SIG-M5 (cell line): Measurements from ENCODE around the gene CCDC30.
"Not testable (repeated sequence)": the region's sequence is repeated elsewhere in the genome, so short reads cannot be mapped to it uniquely, and the experiment has no call there.

Experiments used
- DNase-seq: peaks from one replicate; lab custom pipeline; 2025; lab: John Stamatoyannopoulos, UW

Gene CCDC30

GRCh38 chr1:42529724-42530181, 66.7 kb downstream of the CCDC30 start:
- no peak for DNase-seq

DNA sequence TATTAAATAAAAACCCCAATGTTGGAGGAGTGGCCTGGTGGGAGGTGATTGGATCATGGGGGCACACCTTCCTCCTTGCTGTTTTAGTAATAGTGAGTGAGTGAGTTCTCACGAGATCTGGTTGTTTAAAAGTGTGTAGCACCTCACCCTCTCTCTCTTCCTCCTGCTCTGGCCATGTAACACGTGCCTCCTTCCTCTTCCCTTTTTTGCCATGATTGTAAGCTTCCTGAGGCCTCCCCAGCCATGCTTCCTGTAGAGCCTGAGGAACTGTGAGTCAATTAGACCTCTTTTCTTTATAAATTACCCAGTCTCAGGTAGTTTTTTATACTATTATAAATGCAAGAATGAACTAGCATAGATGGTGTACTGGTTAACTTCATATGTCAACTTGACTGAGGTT, 68.0 kb downstream of the CCDC30 start:
- no peak for DNase-seq

DNA sequence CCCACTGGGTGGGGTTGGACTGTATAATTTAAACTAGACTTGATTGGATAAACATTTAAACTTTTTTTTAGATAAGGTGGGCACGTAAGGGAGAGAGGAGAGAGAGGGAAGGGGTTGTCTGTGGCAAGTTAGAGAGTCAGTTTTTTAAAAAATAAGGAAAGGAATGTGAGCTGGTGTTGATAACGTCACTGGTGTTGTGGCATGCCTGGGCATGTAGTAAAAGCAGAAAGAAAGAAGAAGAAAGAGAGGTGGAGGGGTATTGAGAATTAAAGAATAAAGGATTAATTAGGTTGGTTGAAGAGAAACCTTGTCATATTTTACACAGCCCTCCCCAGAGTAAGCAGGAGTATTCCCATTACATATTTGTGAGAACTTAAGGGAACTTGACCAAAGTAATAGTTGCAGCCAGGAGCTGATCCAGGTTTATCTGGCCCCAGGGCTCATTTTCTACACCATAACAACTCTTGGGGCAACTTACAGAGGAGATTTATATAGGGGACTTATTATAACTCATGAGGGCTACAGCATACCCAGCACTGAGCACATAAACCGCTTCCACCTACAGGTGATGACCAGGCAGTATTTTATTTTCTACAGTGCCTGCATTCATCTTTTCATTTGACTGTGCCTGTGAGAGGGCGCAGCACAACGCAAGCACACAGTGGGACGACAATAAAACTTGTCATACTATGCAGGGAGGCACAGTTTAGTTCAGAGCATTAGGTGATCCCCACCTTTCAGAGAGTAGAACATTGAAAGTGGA, 70.2 kb downstream of the CCDC30 start:
- no peak for DNase-seq

- no peak for DNase-seq
These were observed 78.0 kb downstream of the CCDC30 start for GRCh38 chr1:42541104-42541503.

GRCh38 chr1:42551180-42551579, 88.1 kb downstream of the CCDC30 start:
- peak; percentile 56 for DNase-seq

DNA sequence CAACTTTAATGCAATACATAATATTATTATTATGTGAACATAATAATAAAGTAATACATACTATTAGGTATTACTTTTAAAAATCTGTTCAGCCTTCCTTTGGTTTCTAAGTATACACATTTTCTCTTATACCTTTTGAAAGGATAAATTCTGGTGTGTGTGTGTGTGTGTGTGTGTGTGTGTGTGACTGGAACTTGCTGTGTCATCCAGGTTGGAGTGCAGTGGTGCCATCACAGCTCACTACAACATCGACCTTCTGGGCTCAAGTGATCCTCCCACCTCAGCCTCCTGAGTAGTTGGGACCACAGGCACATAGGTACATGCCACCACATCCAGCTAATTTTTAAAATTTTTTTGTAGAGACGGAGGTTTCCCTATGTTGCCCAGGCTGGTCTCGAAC, 88.5 kb downstream of the CCDC30 start:
- DNase-seq, result no peak

DNA sequence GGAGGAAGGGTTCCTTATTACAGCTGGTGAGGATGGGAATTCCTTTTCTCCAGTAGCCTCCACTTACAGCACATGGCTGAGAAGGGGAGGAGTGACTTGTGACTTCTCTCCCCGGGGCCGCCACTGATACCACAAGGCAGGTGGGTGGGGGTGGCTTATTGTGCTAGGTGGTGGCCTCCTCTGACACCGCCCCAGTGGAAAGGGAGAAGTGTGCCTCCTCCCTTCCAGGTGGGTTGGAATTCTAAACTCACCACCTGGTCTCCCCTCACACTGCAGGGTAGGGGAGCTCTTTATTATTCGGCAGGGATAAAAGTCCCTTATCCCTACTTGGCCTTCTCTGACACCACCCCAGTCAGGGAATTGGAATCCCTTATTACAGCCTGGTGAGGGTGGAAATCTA, 89.5 kb downstream of the CCDC30 start:
- no peak for DNase-seq

DNA sequence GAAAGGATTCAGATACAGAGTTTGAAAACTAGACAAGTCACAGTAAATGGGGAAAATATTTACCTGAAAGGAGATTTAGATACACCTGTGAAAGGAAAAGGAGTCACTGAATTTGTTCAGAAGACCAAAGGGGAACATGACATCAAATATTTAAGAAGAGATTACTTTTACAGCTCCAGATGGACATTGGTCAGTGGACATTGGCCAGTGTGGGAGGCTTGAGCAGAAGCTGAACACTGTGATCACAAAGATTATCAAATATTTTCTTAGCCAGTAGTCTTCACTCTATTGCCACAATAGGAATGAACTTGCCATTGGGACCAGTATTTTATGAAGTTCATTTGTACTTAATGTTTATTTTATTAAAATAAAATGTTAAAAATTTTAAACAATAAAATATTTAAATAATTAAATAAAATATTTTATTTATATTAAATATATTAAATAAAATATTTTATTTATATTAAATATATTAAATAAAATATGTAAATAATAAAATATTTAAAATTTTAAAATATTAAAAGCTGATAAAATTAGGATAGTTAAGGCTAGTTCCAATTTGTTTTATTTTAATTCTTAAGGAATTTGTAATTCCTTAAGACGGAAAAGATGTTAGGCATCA, 94.3 kb downstream of the CCDC30 start:
- no peak for DNase-seq

GRCh38 chr1:42567038-42567437, 104.0 kb downstream of the CCDC30 start:
- DNase-seq, result no peak

GRCh38 chr1:42576935-42577334, 113.8 kb downstream of the CCDC30 start:
- no peak for DNase-seq

DNA sequence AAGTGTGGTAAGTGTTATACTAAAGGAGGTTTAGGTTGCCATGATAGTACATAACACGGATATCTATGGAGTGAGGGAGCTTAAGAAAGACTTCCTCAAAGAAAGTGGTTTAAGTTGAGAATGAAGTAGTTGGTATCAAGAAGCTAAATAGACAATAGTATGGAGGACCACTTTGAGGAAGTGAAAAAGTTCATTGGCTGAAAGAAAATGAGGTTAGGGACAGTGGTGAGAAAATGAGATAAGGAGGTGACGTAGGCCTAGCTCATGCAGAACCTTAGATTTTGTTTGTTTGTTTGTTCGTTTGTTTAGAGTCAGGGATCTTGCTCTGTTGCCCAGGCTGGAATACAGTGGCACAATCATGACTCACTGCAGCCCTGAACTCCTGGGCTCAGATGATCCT, 122.9 kb downstream of the CCDC30 start:
- DNase-seq, result no peak

- DNase-seq, result no peak
These were observed 124.7 kb downstream of the CCDC30 start for GRCh38 chr1:42587753-42588152.

DNA sequence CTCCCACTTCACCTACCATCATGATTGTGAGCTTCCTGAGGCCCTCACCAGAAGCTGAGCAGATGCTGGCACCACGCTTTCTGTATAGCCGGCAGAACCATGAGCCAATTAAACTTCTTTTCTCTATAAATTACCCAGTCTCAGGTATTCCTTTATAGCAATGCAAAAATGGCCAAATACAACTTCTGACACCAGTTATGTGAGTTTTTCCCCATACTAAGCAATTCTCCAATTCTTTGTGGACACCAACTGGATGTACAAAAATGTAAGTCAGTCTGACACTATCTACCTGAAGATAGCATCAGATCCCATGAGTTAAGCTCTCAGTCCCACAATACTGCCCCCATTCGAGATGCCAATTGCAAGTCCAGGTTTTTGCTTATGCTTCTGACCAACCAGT, 129.7 kb downstream of the CCDC30 start:
- DNase-seq, result no peak

DNA sequence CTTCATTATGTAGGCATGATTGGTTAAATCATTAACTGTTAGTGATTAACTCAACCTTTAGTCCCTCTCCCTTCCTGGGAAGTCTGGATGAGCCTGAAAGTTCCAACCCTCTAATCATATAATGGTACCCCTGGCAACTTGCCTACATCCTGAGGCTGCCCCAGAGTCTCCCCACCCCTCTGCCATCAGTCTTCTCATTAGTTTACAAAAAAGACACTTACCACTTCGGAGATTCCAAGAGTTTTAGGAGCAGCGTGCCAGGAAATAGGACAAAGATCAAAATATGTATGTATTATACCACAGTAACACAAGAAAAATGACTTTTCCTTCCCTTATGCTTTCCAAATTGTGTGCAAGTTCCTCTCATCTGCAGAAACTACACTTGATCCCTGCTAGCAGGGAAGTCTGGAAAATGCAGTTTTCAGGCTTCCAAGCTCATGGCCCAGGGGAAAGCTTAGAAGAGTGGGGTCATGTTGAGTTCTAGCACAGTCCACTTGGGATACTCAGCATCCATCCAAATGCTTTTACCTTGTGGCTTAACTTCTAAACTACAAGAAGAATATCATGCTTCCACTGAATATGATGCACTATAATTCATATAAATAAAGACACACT, 130.5 kb downstream of the CCDC30 start:
- no peak for DNase-seq

DNA sequence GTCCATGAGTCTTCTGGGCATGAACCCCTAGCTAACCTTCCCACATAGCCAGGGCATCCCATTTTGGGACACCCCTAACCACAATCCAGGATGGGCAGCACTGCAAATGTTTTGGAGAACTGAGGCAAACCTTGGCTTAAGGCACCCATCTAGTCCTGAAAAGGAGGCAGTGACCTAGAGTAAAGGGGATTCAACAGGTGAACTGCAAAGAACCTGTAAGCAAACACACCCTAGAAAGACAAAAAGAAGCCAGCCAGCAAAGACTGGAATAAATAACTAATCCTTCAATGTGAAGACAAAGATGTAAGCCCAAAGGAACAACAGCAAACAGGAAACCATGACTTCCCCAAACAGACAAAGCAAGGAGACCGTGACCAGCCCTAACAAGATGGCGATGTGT, 138.4 kb downstream of the CCDC30 start:
- no peak for DNase-seq

DNA sequence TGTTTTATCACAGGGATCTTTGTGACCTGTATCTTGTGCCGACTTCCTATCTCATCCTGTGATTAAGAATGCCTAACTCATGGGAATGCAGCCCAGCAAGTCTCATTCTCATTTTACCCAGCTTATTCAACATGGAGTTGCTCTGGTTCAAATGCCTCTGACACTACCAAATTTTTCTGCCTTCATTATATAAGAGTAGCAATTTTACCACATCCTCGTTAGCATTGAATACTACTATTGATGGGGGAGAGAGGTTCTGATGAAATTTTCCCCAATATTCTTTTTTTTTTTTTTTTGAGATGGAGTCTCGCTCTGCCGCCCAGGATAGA, 150.7 kb downstream of the CCDC30 start:
- DNase-seq, result no peak

DNA sequence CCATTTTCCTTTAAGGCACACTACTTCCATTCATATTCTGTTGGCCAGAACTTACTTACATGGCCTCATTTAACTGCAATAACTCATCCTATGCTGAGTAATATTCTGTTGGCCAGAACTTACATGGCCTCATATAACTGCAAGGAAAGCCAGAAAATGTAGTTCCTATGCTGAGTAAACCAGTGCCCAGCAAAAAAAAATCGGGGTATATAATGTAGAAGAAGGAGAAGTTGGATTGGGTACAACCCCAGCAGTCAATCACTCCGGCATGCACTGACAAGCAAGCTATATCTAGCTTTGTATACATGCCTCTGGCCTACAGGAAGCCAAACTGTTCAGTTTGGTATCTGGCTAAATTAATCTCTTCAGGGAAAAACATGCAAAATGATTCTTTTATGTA, 155.8 kb downstream of the CCDC30 start:
- DNase-seq, result no peak

DNA sequence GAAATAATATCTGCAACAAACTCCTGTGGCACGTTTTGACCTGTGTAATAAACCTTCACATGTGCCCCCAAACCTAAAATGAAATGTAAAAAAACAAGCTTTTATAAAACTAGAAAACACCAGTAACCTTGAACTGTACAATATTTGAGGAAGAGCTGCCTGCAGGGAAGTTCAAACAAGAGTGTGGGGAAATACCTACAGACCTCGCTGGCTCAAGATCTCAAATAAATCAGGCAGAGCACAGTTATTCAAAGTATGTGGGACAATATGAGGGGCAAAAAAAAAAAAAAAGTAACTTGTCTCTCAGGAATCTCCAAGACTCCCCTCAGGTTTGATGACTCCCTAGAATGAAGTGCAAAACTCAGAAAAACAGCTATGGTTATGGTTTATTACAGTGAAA, 157.2 kb downstream of the CCDC30 start:
- DNase-seq, result no peak

DNA sequence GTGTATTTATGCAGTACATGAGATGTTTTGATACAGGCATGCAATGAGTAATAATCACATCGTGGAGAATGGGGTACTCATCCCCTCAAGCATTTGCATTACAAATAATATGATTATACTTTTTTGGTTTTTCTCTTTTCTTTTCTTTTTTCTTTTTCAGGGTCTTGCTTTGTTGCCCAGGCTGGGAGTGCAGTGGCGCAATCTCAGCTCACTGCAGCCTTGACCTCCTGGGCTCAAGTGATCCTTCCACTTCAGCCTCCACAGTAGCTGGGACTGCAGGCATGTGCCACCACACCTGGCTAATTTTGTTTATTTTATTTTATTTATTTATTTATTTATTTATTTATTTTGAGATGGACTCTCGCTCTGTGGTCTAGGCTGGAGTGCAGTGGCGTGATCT, 158.1 kb downstream of the CCDC30 start:
- not testable (repeated sequence) for DNase-seq

DNA sequence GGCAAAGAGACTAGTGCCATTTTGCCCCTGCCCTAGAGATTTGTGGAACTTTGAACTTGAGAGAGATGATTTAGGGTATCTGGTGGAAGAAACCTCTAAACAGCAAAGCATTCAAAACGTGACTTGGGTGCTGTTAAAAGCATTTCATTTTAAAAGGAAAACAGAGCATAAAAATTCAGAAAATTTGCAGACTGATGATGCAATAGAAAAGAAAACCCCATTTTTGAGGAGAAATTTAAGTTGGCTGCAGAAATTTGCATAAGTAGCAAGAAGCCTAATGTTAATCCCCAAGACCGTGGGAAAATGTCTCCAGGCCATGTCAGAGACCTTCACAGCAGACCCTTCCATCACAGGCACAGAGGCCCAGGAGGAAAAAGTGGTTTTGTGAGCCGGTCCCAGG, 164.1 kb downstream of the CCDC30 start:
- not testable (repeated sequence) for DNase-seq

DNA sequence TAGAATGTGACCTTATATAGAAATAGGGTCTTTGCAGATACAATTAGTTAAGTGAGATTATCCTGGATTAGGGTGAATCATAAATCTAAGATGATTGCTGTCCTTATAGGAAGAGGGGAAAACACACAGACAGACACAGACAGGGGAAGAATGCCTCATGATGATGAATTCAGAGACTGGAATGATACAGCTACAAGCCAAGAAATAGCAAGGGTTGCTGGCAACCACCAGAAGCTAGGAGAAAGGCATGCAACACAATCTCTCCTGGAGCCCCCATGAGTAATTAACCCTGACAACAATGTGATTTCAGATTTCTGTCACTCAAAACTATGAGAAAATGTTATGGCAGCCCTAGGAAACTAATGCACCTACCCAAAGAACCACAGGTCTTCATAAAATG, 176.0 kb downstream of the CCDC30 start:
- no peak for DNase-seq

- no peak for DNase-seq
These were observed 183.0 kb downstream of the CCDC30 start for GRCh38 chr1:42646056-42646455.

- DNase-seq, result no peak
These were observed 194.1 kb downstream of the CCDC30 start for GRCh38 chr1:42657201-42657600.
